GM10266 (cell line): ENCODE measurements around the gene ZNF574.

Source experiments
- DNase-seq: peaks from one replicate; pipeline ENCODE4 v3.0.0; 2012; ENCODE audit errors: extremely low spot score
- TF ChIP-seq, protein P1 (sequence below): IDR thresholded peaks from 2 replicates; pipeline ENCODE4 v1.5.1; 2012; ENCODE audit warnings: mild to moderate bottlenecking, low read depth; ENCODE audit not compliant: control insufficient read depth, insufficient read depth; ENCODE audit errors: missing control alignments

ZNF574 gene

DNA sequence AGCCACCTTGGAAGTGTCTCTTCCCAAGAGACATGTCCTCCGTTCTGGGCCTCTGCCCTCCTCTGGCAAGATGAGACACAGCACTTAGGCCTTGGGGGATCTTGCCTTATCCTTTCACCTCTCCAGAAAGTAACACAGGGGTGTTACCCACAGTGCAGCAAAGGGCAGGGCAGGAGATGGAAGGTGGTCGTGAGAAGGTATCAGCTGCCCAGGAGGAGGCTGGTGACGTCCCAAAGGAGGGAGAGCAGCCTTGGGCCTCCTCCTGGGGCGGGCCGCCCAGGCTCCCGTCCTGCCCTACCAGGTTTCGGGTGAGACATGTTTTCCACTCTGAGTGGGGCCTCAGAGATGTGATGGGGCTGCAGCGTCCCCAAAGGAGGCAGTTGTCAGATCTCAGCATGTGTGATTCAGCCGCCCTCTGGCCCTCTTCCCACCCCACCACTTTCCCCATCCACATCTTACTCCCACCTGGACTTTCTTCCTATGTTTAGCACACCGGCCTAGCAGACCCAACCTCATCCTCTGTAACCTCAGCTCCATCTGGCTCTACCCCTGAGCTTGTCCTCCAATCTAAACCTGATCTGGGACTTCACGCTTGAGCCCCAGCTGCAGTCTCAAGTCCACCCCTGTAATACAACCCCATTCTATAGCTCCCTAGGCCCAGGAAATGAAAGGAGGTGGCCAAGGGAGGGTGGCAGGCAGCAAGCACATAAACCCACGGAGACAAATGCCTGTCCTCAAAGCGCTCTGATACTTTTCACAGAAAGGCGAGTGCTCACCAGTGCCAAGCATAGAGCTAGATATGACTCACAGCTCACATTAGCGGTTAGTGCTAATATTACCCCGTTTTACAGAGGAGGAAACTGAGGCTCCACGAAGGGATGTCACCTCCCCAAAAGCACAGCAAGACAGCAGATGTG is 47.0 kb downstream of the ZNF574 start:
- TF ChIP-seq, protein P1, sequence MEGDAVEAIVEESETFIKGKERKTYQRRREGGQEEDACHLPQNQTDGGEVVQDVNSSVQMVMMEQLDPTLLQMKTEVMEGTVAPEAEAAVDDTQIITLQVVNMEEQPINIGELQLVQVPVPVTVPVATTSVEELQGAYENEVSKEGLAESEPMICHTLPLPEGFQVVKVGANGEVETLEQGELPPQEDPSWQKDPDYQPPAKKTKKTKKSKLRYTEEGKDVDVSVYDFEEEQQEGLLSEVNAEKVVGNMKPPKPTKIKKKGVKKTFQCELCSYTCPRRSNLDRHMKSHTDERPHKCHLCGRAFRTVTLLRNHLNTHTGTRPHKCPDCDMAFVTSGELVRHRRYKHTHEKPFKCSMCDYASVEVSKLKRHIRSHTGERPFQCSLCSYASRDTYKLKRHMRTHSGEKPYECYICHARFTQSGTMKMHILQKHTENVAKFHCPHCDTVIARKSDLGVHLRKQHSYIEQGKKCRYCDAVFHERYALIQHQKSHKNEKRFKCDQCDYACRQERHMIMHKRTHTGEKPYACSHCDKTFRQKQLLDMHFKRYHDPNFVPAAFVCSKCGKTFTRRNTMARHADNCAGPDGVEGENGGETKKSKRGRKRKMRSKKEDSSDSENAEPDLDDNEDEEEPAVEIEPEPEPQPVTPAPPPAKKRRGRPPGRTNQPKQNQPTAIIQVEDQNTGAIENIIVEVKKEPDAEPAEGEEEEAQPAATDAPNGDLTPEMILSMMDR: peak; percentile 38
- DNase-seq: peak; percentile 75

DNA sequence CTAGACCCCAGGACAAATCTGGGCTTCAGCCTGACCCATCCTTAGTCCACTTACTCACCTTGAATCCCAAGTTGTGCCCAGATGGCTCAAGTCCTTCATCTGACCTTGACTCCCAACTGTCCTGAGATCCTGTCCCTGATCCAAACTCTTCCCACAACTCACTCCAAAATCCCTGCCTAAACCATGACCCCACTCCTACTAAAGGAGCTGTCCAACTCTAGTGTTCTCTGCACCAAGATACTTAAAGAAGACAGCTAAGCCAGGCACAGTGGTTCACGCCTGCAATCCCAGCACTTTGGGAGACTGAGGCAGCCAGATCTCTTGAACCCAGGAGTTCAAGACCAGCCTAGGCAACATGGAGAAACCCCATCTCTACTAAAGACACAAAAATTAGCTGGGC is 47.8 kb downstream of the ZNF574 start:
- no peak for DNase-seq
- TF ChIP-seq, protein P1: no peak

DNA sequence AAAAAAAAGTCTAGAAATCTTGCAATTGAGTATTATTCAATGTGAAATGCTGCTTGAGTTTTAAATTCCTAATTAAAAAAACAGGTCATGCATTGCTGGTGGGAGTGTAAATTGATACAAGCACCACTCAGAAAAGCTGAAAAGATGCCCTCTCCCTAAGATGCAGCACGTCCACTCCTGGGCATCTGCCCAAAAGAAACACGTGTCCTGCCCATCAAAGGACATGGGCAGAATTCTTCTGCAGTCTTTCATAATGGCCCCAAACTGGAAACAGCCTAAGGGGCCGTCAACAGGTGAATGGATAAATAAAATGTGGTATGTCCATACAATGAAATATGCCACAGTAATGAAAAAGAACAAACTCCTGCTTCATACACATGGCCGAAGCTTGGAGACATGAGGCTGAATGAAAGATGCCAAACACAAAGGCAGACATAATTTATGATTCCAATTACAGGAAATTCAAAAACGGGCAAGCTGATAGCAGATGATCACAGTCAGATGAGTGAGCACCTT is 48.5 kb downstream of the ZNF574 start:
- no peak for DNase-seq
- TF ChIP-seq, protein P1: no peak

DNA sequence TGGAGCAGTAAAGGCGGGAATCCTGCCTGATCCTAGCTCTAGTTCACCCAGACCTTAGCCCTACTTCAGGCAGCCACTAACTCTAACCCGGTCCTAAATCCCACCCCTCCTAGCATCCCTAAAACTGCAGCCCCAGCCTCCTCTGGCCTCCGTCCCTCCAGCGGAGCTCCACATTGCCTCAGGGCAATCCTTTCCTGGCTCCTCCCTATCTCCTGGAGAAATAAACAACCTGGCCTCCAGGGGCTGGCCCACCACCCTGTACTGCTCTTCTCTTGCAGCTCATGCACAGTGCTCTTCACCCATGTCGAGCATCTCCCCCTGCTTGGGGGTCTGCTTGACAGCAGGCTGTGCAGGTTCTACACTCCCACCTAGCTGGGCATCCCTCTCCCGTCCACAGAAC is 49.6 kb downstream of the ZNF574 start:
- TF ChIP-seq, protein P1: no peak
- DNase-seq: no peak

DNA sequence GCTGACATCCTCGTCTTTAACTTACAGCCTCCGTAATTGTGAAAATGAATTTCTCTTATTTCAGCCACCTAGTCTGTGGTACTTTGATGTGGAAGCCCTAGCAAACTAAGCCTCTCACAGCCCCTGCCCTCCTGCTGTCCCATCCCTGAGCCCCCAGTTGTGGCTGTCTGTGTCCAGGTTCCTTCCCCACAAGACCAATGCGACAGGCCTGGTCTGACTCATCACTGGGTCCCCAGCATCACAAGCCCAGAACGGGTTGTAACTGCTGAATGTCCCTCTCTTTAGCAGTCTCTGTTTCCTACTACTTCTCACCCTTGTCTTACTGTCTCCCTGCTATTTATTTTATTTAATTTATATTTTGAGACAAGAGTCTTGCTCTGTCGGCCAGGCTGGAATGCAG is 50.6 kb downstream of the ZNF574 start:
- no peak for DNase-seq
- TF ChIP-seq, protein P1: no peak

DNA sequence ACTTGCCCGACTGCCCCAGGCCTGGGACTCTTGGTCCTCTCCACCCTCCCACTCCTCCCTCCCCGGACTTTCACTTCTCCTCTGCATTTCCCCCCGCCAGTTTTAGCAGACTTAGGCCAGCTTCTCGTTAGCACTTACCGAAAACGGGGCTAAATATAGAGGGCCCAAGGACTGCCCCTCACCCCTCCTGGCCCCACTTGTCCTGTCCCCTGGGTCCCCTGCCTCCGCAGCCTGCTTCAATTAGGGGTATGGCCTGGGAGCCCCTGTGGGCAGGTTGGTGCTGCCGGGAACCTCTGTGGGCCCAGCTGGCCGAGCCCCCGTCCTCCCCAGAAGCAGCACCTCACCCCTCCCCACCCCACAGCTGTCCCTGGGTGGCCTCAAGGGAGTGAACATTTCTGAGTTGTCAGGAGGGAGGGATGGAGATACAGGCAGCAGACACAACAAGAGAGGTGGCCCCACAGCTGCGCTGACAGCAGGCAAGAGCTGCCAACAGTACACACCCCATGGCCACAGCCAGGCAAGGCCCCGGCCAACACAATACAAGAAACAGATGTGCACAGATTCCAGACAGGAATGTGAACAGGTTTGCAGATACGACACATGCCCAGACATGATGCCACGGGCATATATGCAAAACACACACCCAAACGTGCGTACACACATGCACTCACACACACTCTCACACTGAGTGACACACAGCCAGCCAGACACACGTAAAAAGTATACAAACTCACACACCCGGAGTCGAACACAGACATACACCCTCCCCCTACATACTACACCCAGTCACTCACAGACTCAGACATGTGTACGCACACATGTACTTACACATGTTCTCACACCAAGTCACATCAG is 53.7 kb downstream of the ZNF574 start:
- TF ChIP-seq, protein P1: no peak

DNA sequence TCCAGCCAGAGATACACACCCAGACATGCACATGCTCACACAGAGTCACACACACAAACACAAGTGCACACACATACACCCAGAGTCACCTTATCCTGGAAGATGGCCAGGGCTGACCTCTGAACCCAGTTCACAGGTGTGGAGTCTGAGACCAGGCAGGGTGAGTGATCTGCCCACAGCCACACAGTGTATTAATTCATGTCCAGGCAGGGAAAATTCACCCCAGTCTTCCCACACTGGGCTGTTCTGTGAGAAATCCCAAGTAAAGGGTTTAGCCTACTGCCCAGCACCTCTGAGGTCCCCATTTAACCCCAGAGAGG is 54.2 kb downstream of the ZNF574 start:
- TF ChIP-seq, protein P1: no peak
- no peak for DNase-seq

More for the DNA sequence above, 53.7 kb downstream of the ZNF574 start:
- peak; percentile 80 for DNase-seq
